Esophagus squamous epithelium (tissue), 5 donors: ENCODE data around the gene RNF150. TPM values are rescaled to one million over a fixed set of nuclear protein-coding genes. Genes with fewer than 3 reads are reported as not detected.

Experiments used
- DNase-seq: peaks from one replicate; lab custom pipeline; 2025; lab: John Stamatoyannopoulos, UW
- H3K27ac ChIP-seq, 4 donors: fragments of 200-600 bp; sonication (generic); one replicate each; pipeline ENCODE4 v1.5.1; 2016 to 2019; ENCODE audit warnings: mild to moderate bottlenecking in 1 of 4
- H3K27me3 ChIP-seq, 4 donors: fragments of 200-600 bp; sonication (generic); 1 replicate in 3 of 4; 2 replicates in 1 of 4; pipeline versions ENCODE4 v1.5.1 to v1.6.0; 2017 to 2021; ENCODE audit warnings: antibody characterized with exemption in 1 of 4
- H3K36me3 ChIP-seq, 3 donors: fragments of 200-600 bp; sonication (generic); one replicate each; pipeline ENCODE4 v1.5.1; 2016 to 2019
- H3K4me1 ChIP-seq, 3 donors: fragments of 200-600 bp; sonication (generic); one replicate each; pipeline ENCODE4 v1.5.1; 2017 to 2019
- H3K4me3 ChIP-seq, 4 donors: fragments of 200-600 bp; sonication (generic); 1 replicate in 3 of 4; 2 replicates in 1 of 4; pipeline ENCODE4 v1.5.1; 2016 to 2019; ENCODE audit warnings: mild to moderate bottlenecking in 2 of 4, moderate library complexity in 1 of 4
- H3K9me3 ChIP-seq, 3 donors: fragments of 200-600 bp; sonication (generic); one replicate each; pipeline ENCODE4 v1.5.1; 2016 to 2019
- CTCF ChIP-seq, 6 experiments: fragments of 450-650 bp in 4 of 6; fragments of 200-600 bp in 2 of 6; sonication (generic) in 2 of 6; IDR thresholded peaks; one replicate each; pipeline ENCODE4 v1.5.1; 2016 to 2019; ENCODE audit warnings: antibody characterized with exemption in 6 of 6, mild to moderate bottlenecking in 4 of 6, moderate library complexity in 4 of 6
- POLR2A ChIP-seq, 4 donors: fragments of 450-650 bp; IDR thresholded peaks; one replicate each; pipeline ENCODE4 v1.6.1; 2017; ENCODE audit warnings: antibody characterized with exemption in 4 of 4, mild to moderate bottlenecking in 4 of 4, moderate library complexity in 3 of 4
- WGBS, 2 donors: methylation state at CpG; one replicate each; pipeline ENCODE4 v1.1.5; 2018; 5-methylcytosine and 5-hydroxymethylcytosine counted together
- intact Hi-C: fragments of 100-400 bp; cut with DNase I; formaldehyde crosslinking; loops from one replicate; pipeline ENCODE4 v1.15.0; 2022
- total RNA-seq, 4 donors: library from RNA; depleted of rRNA; stranded (reverse); fragments of >200 nt; gene quantifications; one replicate each; pipeline ENCODE4 v1.1.0, GENCODE V29; 2016
- donor health status: DM: yes; HTN: yes; CAD: no.

RNF150 gene
- total RNA-seq, 4 donors from 2014 or later: 0.23 to 6.7 (median 4.5) TPM

GRCh38 chr4:140931911-140932310, 201.4 kb downstream of the RNF150 start:
- WGBS, 2 donors: 61 to 62% methylated on average over 2 of the region's 2 CpGs
- intact Hi-C loops: no loop called here
- Histone ChIP-seq H3K4me3 (no peak overlapping the region), H3K4me1 (peaks cover 0 to 17% (median 0%) of the 10 kb centered on the region in 3 donors), H3K27me3 (no peaks in the 10 kb centered on the region), H3K9me3 (no peaks in the 10 kb centered on the region), H3K27ac (no peak overlapping the region), H3K36me3 (no peaks in the 10 kb centered on the region)
- no peak for DNase-seq
- TF ChIP-seq CTCF (IDR thresholded peaks at IDR 0.05) (no peak), POLR2A (IDR thresholded peaks at IDR 0.05) (no peak)

GRCh38 chr4:140930557-140930956, 202.7 kb downstream of the RNF150 start:
- WGBS, 2 donors: 61 to 85% methylated on average over 6 to 7 of the region's 7 CpGs
- Histone ChIP-seq H3K4me1 (peaks cover 0 to 14% (median 0%) of the 10 kb centered on the region in 3 donors), H3K36me3 (no peaks in the 10 kb centered on the region), H3K9me3 (no peaks in the 10 kb centered on the region), H3K27ac (peak overlapping the region in 3 of 4 donors; percentile 28 to 38 (median 33)), H3K27me3 (no peaks in the 10 kb centered on the region), H3K4me3 (no peak overlapping the region)
- no peak for DNase-seq
- TF ChIP-seq POLR2A (IDR thresholded peaks at IDR 0.05) (no peak), CTCF (IDR thresholded peaks at IDR 0.05) (no peak)
- intact Hi-C loops: no loop called here

- H3K9me3 ChIP-seq: no peaks in the 10 kb centered on the region
- no peaks in the 10 kb centered on the region for H3K36me3 ChIP-seq
- intact Hi-C loops: no loop called here
- 88 to 90% methylated on average over 2 to 3 of the region's 3 CpGs for WGBS, 2 donors
- DNase-seq: no peak
- H3K4me3 ChIP-seq: no peak overlapping the region
- TF ChIP-seq POLR2A (IDR thresholded peaks at IDR 0.05) (no peak), CTCF (IDR thresholded peaks at IDR 0.05) (no peak)
- H3K4me1 ChIP-seq: peaks cover 0 to 9% (median 0%) of the 10 kb centered on the region in 3 donors
- no peaks in the 10 kb centered on the region for H3K27me3 ChIP-seq
- peak overlapping the region in 2 of 4 donors; percentile 28 to 33 for H3K27ac ChIP-seq
Measured at GRCh38 chr4:140930011-140930410, 203.3 kb downstream of the RNF150 start.

GRCh38 chr4:140928880-140929279, 204.4 kb downstream of the RNF150 start:
- WGBS, 2 donors: 39 to 50% methylated on average over 3 of the region's 3 CpGs
- H3K27me3 ChIP-seq: no peaks in the 10 kb centered on the region
- no peaks in the 10 kb centered on the region for H3K36me3 ChIP-seq
- no peak for DNase-seq
- no peaks in the 10 kb centered on the region for H3K4me1 ChIP-seq
- TF ChIP-seq POLR2A (IDR thresholded peaks at IDR 0.05): no peak
- no peak for TF ChIP-seq CTCF (IDR thresholded peaks at IDR 0.05)
- H3K9me3 ChIP-seq: no peaks in the 10 kb centered on the region
- H3K27ac ChIP-seq: no peak overlapping the region
- H3K4me3 ChIP-seq: no peak overlapping the region
- intact Hi-C loops: no loop called here

- no peaks in the 10 kb centered on the region for H3K9me3 ChIP-seq
- intact Hi-C loops: no loop called here
- no peaks in the 10 kb centered on the region for H3K27me3 ChIP-seq
- 45 to 73% methylated on average over 2 of the region's 2 CpGs for WGBS, 2 donors
- H3K4me3 ChIP-seq: no peak overlapping the region
- peak overlapping the region in 1 of 4 donors; percentile 17 for H3K27ac ChIP-seq
- no peak for DNase-seq
- no peaks in the 10 kb centered on the region for H3K36me3 ChIP-seq
- H3K4me1 ChIP-seq: no peaks in the 10 kb centered on the region
- no peak for TF ChIP-seq CTCF (IDR thresholded peaks at IDR 0.05)
- TF ChIP-seq POLR2A (IDR thresholded peaks at IDR 0.05): no peak
Measured at GRCh38 chr4:140926672-140927071, 206.6 kb downstream of the RNF150 start.
